ENCODE results near the gene COG2.

- no peak for TF ChIP-seq ZNF561 (tag by site-specific recombination; IDR thresholded peaks at IDR 0.05; ENCODE audit: borderline replicate concordance)
- no peak for TF ChIP-seq ZNF544 (tag by site-specific recombination; IDR thresholded peaks at IDR 0.05)
- TF ChIP-seq, protein P1, sequence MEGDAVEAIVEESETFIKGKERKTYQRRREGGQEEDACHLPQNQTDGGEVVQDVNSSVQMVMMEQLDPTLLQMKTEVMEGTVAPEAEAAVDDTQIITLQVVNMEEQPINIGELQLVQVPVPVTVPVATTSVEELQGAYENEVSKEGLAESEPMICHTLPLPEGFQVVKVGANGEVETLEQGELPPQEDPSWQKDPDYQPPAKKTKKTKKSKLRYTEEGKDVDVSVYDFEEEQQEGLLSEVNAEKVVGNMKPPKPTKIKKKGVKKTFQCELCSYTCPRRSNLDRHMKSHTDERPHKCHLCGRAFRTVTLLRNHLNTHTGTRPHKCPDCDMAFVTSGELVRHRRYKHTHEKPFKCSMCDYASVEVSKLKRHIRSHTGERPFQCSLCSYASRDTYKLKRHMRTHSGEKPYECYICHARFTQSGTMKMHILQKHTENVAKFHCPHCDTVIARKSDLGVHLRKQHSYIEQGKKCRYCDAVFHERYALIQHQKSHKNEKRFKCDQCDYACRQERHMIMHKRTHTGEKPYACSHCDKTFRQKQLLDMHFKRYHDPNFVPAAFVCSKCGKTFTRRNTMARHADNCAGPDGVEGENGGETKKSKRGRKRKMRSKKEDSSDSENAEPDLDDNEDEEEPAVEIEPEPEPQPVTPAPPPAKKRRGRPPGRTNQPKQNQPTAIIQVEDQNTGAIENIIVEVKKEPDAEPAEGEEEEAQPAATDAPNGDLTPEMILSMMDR (tag by site-specific recombination; IDR thresholded peaks at IDR 0.05) = no peak
- TF ChIP-seq ZNF24 (tag by site-specific recombination; IDR thresholded peaks at IDR 0.05) = no peak
- no peak for TF ChIP-seq INSM2 (tag by site-specific recombination; IDR thresholded peaks at IDR 0.05)
- no peak for TF ChIP-seq ZNF175 (tag by site-specific recombination; IDR thresholded peaks at IDR 0.05)
- no peak for TF ChIP-seq ZBTB7A (tag by site-specific recombination; IDR thresholded peaks at IDR 0.05; ENCODE audit: low read depth)
- TF ChIP-seq GFI1B (tag by site-specific recombination; IDR thresholded peaks at IDR 0.05) = no peak
These were observed 8.0 kb downstream of the COG2 start for GRCh38 chr1:230650300-230650699.
